T-helper 22 cell (primary cell): Measurements from ENCODE around the gene SETD7.
"Not testable (repeated sequence)": the region's sequence is repeated elsewhere in the genome, so short reads cannot be mapped to it uniquely, and the experiment has no call there.

Experiments
- DNase-seq: peaks from one replicate; pipeline ENCODE4 v3.0.0-alpha.2; 2020; ENCODE audit warnings: low read depth

The SETD7 gene

GRCh38 chr4:139465922-139466321 lies 90.1 kb downstream of the SETD7 start:
- no peak for DNase-seq

GRCh38 chr4:139464512-139464911 lies 91.5 kb downstream of the SETD7 start:
- not testable (repeated sequence) for DNase-seq

DNA sequence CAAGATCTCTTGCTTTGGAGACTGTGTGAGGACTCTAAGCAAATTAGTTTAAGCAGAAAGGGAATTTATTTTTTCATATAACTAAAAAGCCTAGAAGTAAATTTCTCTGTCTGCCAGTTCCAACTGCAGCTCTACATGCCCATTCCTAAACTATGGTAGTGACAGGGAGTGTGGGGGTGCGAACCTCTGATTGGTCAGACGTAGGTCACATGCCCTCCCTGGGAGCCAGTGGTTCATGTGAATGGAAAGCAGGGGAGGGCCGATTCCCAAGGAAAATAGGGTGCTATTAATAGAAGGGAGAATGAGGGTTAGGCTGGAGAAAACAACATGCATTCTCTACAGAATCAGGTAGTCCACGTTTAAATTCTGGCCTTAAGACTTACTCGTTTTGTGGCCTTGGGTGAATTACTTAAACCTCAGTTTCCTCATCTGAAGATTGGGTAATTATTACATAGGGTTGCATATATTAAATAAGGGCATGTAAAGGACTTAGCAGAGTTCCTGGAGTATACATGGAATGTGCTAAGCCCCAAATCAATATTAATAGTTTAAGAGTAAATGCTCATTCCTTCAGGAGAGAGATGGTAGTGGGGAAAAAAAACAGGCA lies 94.9 kb downstream of the SETD7 start:
- DNase-seq = no peak

DNA sequence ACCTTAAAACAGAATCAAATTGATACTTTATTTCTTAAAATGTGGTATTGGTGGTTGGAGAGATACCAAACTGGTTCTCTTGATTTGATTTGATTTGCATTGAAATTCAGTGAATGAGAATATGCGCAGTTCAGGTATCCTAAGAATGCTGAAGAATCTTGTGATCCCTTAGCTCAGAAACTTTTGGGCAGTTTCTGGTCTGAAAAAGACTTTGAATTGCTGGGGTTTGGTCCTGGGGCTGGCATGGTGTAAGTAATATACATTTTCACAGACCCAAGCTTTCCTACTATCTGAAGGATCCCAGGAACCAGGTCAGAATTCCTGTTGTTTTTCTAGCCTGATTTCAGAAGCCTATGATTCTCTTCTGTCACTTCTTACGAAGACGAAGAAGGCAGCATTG lies 95.5 kb downstream of the SETD7 start:
- DNase-seq = no peak

- no peak for DNase-seq
Observed at GRCh38 chr4:139458999-139459398, 97.0 kb downstream of the SETD7 start.

DNA sequence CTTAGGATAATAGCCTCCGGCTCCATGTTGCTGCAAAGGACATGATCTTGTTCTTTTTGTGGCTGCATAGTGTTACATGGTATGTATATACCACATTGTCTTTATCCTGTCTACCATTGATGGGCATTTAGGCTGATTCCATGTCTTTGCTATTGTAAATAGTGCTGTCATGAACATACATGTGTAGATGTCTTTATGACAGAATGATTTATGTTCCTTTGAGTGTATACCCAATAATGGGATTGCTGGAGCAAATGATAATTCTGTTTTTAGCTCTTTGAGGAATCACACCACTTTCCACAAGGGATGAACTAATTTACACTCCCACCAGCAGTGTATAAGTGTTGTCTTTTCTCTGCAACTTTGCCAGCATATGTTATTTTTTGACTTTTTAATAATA lies 97.5 kb downstream of the SETD7 start:
- DNase-seq = no peak

- no peak for DNase-seq
Observed at GRCh38 chr4:139457318-139457717, 98.7 kb downstream of the SETD7 start.

GRCh38 chr4:139455126-139455538 lies 100.9 kb downstream of the SETD7 start:
- no peak for DNase-seq

DNA sequence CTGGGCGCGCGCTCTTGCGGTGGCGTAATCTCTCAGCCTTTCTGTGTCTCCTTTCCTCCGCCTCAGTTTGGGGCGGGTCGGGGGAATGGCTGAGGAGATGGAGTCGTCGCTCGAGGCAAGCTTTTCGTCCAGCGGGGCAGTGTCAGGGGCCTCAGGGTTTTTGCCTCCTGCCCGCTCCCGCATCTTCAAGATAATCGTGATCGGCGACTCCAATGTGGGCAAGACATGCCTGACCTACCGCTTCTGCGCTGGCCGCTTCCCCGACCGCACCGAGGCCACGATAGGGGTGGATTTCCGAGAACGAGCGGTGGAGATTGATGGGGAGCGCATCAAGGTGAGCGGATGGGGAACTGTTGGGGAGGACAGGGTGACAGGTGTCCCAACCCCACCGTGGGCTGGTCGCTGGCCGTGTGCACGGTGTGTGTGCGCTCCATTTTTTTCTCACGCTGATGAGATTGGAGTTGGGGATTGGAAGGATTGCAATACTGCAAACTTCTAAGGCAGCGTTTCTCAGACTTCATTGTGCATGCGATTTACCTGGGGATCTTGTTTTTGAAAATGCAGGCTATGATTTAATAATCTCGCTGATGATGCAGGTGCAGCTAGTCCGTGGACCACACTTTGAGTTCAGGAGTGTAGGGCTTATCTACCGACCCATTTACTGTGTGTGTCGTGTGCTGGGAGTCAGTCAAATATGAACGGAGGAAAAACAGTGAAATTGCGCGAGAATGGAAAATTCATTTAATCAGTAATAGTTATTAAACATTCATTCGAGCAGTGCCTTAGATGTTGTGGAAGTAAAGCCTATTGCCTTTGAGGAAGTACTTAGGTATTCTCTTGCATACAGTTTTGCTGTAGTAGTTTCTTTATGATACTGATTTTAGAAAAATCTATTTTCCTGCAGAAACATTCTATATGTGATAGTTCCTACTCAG lies 101.6 kb downstream of the SETD7 start, which contains the start of gene RAB33B:
Gene RAB33B, plus strand, starts transcription at position 11 of the 935 bp plus-strand sequence. Its CDS starts 75 bp downstream, at position 86.
- DNase-seq = no peak

DNA sequence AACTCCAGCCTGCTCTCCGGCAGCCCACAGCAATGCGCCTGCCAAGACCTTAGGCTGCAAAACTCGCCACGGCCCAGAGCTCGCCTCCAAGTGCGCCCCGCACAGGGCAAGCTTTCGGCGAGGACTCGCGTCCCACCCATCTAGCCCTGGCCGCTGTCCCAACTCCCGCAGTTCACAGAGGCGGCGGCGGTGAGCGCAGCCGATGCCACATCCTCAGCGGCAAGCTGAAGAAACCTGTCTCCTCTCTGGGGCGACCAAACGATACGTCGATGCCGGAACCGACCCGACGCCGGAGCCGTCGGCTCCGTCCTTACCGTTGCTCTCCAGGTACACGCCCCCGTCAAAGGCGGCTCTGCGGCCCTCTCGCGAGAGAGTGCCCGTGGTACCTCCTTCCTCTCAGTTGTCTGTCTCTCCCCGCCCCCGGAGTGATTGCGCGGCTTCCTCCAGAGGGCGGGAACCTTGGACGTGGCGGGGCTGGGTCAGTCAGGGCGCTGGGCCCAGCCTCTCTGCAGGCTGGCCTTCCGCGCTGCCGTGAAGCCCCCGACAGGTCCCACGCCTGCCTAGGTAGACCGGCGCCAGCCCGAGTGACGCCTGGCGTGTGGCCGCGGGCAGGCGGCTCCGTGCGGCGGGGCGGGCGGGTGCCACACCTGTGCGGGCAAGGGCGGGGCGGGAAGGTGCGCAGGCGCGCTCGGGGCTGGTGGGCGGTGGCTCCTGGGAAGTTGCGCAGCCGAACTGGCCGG lies 102.5 kb downstream of the SETD7 start:
- DNase-seq = peak; percentile 96

- DNase-seq = peak; percentile 61
Observed at GRCh38 chr4:139453041-139453370, 103.0 kb downstream of the SETD7 start.

DNA sequence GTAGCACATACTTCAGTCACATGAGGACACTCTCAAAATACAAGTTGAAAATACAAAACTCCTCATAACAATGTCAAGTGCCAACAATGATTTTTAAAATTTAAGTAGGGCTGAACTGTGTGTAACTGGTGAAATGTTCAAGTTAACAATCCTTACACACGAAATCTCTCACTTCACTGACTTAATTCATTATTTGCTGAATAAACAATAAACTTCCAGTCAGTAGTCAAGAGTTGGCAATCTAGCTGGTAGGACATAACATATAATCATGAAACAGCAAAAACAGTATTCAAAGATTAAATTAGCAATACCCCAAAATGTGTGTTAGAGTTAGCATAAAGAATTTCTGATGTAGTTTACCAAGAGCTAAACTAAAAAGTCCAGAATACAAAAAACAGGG lies 104.0 kb downstream of the SETD7 start:
- no peak for DNase-seq

DNA sequence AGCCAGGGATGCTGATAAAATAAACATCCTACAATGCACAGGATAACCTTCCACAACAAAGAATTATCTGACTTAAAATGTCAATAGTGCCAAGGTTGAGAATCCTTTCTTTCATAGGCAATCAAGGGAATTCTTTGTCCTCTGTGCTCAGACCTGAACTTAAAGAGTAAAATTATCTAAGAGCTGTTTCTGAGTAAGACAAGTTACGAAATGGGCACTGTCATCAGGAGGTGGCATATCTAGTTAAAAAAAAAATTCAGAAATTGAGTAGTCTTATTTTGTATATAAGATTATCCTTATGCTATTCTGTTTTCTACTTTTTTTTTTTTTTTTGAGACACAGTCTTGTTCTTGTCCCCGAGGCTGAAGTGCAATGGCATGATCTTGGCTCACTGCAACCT lies 105.4 kb downstream of the SETD7 start:
- DNase-seq = no peak

GRCh38 chr4:139447078-139447477 lies 108.9 kb downstream of the SETD7 start:
- not testable (repeated sequence) for DNase-seq
